ENCODE data around the gene PDXP.

The PDXP gene

GRCh38 chr22:37703906-37704305, 45.4 kb downstream of the PDXP start:
- no peaks in the 10 kb centered on the region for H3K27me3 ChIP-seq (ENCODE audit: control insufficient read depth, low read length)
- H3K36me3 ChIP-seq (ENCODE audit: control insufficient read depth, low read length), result no peaks in the 10 kb centered on the region
- H4K20me1 ChIP-seq (ENCODE audit: control insufficient read depth, insufficient read depth, low read depth, low read length), result no peaks in the 10 kb centered on the region
- no peak overlapping the region for H3K27ac ChIP-seq (ENCODE audit: low read depth, low read length)
- H3K4me1 ChIP-seq (ENCODE audit: control insufficient read depth, low read length), result no peaks in the 10 kb centered on the region; the same call in 1 of the 2 replicates
- no peaks in the 10 kb centered on the region for H3F3A ChIP-seq (ENCODE audit: control insufficient read depth, insufficient read depth)
- H3K9me2 ChIP-seq (replicated peaks; ENCODE audit: control insufficient read depth, low read length), result no peaks in the 10 kb centered on the region
- H3K4me2 ChIP-seq (ENCODE audit: low read length), result no peak overlapping the region
- TF ChIP-seq EZH2phosphoT487 (IDR thresholded peaks at IDR 0.05; ENCODE audit: borderline replicate concordance, low read length) (no peak), CTCF (IDR thresholded peaks at IDR 0.05; ENCODE audit: low read depth, low read length, poor library complexity, severe bottlenecking) (no peak)
- no peak overlapping the region for H3K4me3 ChIP-seq (ENCODE audit: low read length)
- H3K79me2 ChIP-seq (ENCODE audit: control insufficient read depth, low read length), result no peaks in the 10 kb centered on the region
- H3K9me3 ChIP-seq (ENCODE audit: control insufficient read depth, insufficient read depth, low read length), result no peaks in the 10 kb centered on the region

GRCh38 chr22:37704645-37705044, 46.1 kb downstream of the PDXP start:
- Histone ChIP-seq H3K4me1 (ENCODE audit: control insufficient read depth, low read length) (no peaks in the 10 kb centered on the region; the same call in 1 of the 2 replicates), H3K9me2 (replicated peaks; ENCODE audit: control insufficient read depth, low read length) (no peaks in the 10 kb centered on the region), H3K27me3 (ENCODE audit: control insufficient read depth, low read length) (no peaks in the 10 kb centered on the region), H3K27ac (ENCODE audit: low read depth, low read length) (no peak overlapping the region), H3K36me3 (ENCODE audit: control insufficient read depth, low read length) (no peaks in the 10 kb centered on the region), H3K79me2 (ENCODE audit: control insufficient read depth, low read length) (no peaks in the 10 kb centered on the region), H3K4me3 (ENCODE audit: low read length) (no peak overlapping the region), H3K9me3 (ENCODE audit: control insufficient read depth, insufficient read depth, low read length) (no peaks in the 10 kb centered on the region), H3F3A (ENCODE audit: control insufficient read depth, insufficient read depth) (no peaks in the 10 kb centered on the region), H4K20me1 (ENCODE audit: control insufficient read depth, insufficient read depth, low read depth, low read length) (no peaks in the 10 kb centered on the region), H3K4me2 (ENCODE audit: low read length) (no peak overlapping the region)
- TF ChIP-seq CTCF (IDR thresholded peaks at IDR 0.05; ENCODE audit: low read depth, low read length, poor library complexity, severe bottlenecking), result no peak
- TF ChIP-seq EZH2phosphoT487 (IDR thresholded peaks at IDR 0.05; ENCODE audit: borderline replicate concordance, low read length), result no peak

- Histone ChIP-seq H3K36me3 (ENCODE audit: control insufficient read depth, low read length) (no peaks in the 10 kb centered on the region), H3F3A (ENCODE audit: control insufficient read depth, insufficient read depth) (no peaks in the 10 kb centered on the region), H3K27ac (ENCODE audit: low read depth, low read length) (no peak overlapping the region), H3K27me3 (ENCODE audit: control insufficient read depth, low read length) (no peaks in the 10 kb centered on the region), H3K4me1 (ENCODE audit: control insufficient read depth, low read length) (no peaks in the 10 kb centered on the region; the same call in 1 of the 2 replicates), H3K4me2 (ENCODE audit: low read length) (no peak overlapping the region), H3K9me3 (ENCODE audit: control insufficient read depth, insufficient read depth, low read length) (no peaks in the 10 kb centered on the region), H4K20me1 (ENCODE audit: control insufficient read depth, insufficient read depth, low read depth, low read length) (no peaks in the 10 kb centered on the region), H3K79me2 (ENCODE audit: control insufficient read depth, low read length) (no peaks in the 10 kb centered on the region), H3K4me3 (ENCODE audit: low read length) (no peak overlapping the region), H3K9me2 (replicated peaks; ENCODE audit: control insufficient read depth, low read length) (no peaks in the 10 kb centered on the region)
- TF ChIP-seq CTCF (IDR thresholded peaks at IDR 0.05; ENCODE audit: low read depth, low read length, poor library complexity, severe bottlenecking) (no peak), EZH2phosphoT487 (IDR thresholded peaks at IDR 0.05; ENCODE audit: borderline replicate concordance, low read length) (no peak)
Observed at GRCh38 chr22:37705205-37705604, 46.7 kb downstream of the PDXP start.

Measured in DOHH2 (cell line).